Epithelial cell of esophagus (primary cell): ENCODE data around the gene SIRT1.

Source experiments
- DNase-seq: peaks from one replicate; pipeline ENCODE4 v3.0.0; 2010; ENCODE audit warnings: low read depth
- H3K4me3 ChIP-seq: 2 replicates; pipeline ENCODE4 v1.5.1; 2011; ENCODE audit warnings: mild to moderate bottlenecking, low read length, control low read depth
- TF ChIP-seq, protein P1 (sequence below): IDR thresholded peaks from 2 replicates; pipeline ENCODE4 v1.5.1; 2011; ENCODE audit warnings: low read depth, mild to moderate bottlenecking, low read length, control low read depth, inconsistent platforms; ENCODE audit not compliant: insufficient read depth; ENCODE audit errors: missing control alignments

Gene SIRT1

DNA sequence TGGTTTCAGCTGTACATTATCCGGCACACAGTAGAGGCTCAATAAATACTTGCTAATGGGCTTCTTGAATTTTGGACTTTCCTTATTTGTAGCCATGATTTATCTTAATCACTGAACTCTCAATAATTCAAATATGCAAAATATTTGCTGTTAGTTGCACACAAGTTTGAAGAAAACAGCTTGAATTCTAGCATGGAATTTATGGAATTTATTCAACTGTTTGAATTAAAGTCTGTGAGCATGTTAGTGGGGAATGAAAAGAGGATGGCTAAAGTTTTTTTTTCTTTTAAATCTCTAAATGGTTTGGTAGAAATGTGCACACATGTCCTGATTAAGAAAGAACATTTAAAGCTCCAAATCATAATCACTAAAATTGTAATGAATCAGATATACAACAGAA lies 42.5 kb downstream of the SIRT1 start:
- TF ChIP-seq, protein P1, sequence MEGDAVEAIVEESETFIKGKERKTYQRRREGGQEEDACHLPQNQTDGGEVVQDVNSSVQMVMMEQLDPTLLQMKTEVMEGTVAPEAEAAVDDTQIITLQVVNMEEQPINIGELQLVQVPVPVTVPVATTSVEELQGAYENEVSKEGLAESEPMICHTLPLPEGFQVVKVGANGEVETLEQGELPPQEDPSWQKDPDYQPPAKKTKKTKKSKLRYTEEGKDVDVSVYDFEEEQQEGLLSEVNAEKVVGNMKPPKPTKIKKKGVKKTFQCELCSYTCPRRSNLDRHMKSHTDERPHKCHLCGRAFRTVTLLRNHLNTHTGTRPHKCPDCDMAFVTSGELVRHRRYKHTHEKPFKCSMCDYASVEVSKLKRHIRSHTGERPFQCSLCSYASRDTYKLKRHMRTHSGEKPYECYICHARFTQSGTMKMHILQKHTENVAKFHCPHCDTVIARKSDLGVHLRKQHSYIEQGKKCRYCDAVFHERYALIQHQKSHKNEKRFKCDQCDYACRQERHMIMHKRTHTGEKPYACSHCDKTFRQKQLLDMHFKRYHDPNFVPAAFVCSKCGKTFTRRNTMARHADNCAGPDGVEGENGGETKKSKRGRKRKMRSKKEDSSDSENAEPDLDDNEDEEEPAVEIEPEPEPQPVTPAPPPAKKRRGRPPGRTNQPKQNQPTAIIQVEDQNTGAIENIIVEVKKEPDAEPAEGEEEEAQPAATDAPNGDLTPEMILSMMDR = no peak
- DNase-seq = no peak
- H3K4me3 ChIP-seq = no peak overlapping the region

DNA sequence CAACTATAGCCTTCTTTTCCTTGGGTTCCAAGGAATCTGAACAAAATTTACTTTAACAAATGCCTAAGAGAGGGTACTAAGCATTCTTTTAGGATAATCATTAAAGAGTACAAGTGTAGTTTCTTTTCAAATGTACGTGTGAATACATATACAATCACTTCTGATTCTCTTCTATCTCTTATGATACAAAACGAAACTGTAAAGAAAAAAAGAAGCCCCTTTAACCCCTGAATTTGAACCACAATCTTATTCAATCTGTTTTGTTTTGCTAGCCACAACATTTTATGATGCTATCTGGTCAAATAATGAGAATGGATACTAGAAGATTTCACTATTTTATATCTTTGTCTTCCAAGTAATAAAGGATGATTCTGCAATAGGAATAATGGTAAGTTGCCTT lies 48.7 kb downstream of the SIRT1 start:
- DNase-seq = no peak
- H3K4me3 ChIP-seq = no peak overlapping the region
- TF ChIP-seq, protein P1 = no peak

DNA sequence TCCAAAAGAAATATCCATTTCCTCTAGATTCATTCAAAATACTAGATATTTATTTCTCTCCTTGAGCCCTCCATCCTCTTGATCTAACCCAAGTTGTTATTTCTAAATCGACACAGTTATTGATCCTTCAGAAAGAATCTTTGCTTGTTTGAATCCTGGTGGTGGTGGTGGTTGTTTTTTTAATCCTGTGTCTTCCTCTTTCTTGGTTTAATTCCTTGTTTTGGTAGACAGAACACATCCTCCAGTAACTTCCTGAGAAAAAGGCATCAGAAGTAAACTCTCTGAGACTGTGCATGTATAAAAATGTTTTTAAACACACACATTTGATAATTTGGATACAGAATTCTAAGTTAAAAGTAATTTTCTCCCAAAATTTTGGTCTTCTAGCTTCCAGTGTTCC lies 49.9 kb downstream of the SIRT1 start:
- TF ChIP-seq, protein P1 = no peak
- H3K4me3 ChIP-seq = no peak overlapping the region

DNA sequence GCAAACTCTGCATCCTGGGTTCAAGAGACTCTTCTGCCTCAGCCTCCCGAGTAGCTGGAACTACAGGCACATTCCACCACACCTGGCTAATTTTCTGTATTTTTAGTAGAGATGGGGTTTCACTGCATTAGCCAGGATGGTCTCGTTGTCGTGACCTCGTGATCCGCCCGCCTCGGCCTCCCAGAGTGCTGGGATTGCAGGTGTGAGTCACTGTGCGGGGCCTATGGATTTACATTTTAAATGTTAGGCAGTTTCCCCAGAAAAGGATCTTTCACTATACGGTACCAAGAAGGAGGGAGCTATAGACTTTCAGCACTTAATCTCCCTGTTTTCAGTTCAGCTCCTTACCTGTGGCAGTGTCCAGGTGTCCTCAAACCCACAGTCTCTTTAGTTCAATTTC lies 50.8 kb downstream of the SIRT1 start:
- no peak for DNase-seq
- H3K4me3 ChIP-seq = no peak overlapping the region
- TF ChIP-seq, protein P1 = no peak

More for the DNA sequence above, 49.9 kb downstream of the SIRT1 start:
- no peak for DNase-seq

DNA sequence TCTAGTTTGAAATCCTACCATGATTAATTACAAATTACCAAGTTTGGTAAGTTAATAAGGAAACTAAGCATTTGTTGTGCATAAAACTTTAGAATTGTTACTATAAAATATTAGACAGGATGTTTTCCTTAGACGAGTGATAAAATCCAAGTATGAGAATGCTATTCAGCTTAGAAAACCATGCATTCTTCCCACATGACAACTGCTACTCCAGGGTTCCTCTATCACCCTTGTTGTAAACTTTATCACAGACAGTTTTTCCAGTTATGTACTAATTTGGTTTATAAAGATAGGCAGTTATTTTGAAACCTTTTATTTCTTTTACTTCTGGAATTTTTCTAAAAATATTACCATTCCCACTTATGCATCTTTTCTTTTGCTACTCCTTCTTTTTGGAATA lies 52.0 kb downstream of the SIRT1 start:
- no peak overlapping the region for H3K4me3 ChIP-seq
- no peak for DNase-seq
- TF ChIP-seq, protein P1 = no peak

DNA sequence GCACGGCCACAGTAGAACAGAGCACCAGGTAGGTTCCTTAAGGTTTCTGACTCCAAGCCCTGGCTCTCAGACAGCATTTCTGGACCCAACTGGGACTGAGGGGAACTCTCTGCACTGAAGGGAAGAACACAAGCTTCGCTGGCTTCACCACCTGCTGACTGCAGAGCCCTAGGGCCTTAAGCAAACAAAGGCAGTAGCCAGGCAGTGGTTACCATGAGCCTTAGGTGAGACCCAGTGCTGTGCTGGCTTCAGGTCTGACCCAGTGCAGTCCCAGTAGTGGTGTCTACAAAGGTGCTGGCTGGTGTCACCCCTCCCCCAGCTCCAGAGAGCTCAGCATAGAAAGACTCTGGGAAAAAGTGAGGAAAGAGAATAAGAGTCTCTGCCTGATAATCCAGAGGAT lies 59.5 kb downstream of the SIRT1 start:
- H3K4me3 ChIP-seq = no peak overlapping the region
- TF ChIP-seq, protein P1 = no peak
- DNase-seq = no peak

DNA sequence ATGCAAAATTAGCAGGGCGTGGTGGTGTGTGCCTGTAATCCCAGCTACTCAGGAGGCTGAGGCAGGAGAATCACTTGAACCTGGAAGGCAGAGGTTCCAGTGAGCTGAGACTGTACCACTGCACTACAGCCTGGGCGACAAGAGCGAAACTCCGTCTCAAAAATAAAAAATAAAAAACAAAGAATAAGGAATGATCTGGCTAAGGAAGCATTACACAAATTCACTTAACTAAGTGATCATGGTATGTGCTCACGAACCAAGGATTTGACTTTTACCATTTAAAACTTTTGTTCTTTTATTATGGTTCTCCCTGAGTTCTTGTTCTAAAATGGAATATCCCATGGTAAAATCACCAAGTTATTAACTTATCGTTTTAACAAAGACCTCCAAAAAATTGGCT lies 71.2 kb downstream of the SIRT1 start:
- no peak overlapping the region for H3K4me3 ChIP-seq
- no peak for DNase-seq
- TF ChIP-seq, protein P1 = no peak
